AG09319 (cell line): ENCODE data around the gene CPM.
A peak's percentile ranks its signal among the peaks of the same experiment; 100 is the strongest.
"Not testable (repeated sequence)": the region's sequence is repeated elsewhere in the genome, so short reads cannot be mapped to it uniquely, and the experiment has no call there.

Source experiments
- DNase-seq: peaks from one replicate; pipeline ENCODE4 v3.0.0-alpha.2; 2010; ENCODE audit warnings: low read depth; ENCODE audit errors: extremely low read depth
- TF ChIP-seq, protein P1 (sequence below): IDR thresholded peaks from 2 replicates; pipeline ENCODE4 v1.5.1; 2011; ENCODE audit warnings: low read depth, mild to moderate bottlenecking, inconsistent platforms, low read length, moderate library complexity

The CPM gene

DNA sequence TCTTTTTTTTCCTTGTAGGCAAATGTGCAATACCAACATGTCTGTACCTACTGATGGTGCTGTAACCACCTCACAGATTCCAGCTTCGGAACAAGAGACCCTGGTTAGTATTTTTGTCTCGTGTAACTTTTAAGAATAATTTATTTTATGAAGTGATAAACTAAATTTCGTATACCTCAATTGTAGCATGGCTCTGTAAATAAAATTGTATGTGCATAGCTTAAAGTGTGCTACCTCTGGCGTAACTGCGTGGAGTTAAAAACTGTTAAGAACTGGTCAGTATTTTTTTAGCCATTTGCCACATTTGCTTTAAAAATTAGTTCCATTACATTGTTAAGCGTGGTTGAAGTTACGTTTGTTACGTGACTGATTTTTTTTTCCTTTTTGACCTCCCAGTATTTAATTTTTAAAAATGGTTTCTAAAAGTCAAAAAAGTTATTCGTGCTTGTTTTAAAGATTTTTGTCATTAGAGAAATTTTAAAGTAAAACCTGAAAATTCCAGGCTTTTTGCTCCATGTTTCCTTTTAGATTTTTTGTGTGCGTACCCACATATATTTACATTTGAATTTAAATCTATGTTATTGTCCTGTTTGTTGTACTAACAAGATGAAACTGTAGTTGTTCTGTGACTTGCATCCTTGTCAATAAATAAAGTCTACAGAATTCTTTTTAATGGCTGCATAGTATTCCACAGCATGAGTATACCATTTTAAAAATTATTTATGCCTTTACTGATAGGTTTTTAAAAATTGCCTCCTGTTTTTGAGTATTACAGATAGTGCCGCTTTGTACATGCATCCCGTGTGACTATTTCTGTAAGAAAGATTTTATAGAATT, 123.6 kb downstream of the CPM start:
- no peak for DNase-seq
- TF ChIP-seq, protein P1, sequence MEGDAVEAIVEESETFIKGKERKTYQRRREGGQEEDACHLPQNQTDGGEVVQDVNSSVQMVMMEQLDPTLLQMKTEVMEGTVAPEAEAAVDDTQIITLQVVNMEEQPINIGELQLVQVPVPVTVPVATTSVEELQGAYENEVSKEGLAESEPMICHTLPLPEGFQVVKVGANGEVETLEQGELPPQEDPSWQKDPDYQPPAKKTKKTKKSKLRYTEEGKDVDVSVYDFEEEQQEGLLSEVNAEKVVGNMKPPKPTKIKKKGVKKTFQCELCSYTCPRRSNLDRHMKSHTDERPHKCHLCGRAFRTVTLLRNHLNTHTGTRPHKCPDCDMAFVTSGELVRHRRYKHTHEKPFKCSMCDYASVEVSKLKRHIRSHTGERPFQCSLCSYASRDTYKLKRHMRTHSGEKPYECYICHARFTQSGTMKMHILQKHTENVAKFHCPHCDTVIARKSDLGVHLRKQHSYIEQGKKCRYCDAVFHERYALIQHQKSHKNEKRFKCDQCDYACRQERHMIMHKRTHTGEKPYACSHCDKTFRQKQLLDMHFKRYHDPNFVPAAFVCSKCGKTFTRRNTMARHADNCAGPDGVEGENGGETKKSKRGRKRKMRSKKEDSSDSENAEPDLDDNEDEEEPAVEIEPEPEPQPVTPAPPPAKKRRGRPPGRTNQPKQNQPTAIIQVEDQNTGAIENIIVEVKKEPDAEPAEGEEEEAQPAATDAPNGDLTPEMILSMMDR, result no peak

DNA sequence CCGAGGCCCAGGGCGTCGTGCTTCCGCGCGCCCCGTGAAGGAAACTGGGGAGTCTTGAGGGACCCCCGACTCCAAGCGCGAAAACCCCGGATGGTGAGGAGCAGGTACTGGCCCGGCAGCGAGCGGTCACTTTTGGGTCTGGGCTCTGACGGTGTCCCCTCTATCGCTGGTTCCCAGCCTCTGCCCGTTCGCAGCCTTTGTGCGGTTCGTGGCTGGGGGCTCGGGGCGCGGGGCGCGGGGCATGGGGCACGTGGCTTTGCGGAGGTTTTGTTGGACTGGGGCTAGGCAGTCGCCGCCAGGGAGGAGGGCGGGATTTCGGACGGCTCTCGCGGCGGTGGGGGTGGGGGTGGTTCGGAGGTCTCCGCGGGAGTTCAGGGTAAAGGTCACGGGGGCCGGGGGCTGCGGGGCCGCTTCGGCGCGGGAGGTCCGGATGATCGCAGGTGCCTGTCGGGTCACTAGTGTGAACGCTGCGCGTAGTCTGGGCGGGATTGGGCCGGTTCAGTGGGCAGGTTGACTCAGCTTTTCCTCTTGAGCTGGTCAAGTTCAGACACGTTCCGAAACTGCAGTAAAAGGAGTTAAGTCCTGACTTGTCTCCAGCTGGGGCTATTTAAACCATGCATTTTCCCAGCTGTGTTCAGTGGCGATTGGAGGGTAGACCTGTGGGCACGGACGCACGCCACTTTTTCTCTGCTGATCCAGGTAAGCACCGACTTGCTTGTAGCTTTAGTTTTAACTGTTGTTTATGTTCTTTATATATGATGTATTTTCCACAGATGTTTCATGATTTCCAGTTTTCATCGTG, 124.4 kb downstream of the CPM start:
- TF ChIP-seq, protein P1, result no peak
- DNase-seq, result peak; percentile 86

DNA sequence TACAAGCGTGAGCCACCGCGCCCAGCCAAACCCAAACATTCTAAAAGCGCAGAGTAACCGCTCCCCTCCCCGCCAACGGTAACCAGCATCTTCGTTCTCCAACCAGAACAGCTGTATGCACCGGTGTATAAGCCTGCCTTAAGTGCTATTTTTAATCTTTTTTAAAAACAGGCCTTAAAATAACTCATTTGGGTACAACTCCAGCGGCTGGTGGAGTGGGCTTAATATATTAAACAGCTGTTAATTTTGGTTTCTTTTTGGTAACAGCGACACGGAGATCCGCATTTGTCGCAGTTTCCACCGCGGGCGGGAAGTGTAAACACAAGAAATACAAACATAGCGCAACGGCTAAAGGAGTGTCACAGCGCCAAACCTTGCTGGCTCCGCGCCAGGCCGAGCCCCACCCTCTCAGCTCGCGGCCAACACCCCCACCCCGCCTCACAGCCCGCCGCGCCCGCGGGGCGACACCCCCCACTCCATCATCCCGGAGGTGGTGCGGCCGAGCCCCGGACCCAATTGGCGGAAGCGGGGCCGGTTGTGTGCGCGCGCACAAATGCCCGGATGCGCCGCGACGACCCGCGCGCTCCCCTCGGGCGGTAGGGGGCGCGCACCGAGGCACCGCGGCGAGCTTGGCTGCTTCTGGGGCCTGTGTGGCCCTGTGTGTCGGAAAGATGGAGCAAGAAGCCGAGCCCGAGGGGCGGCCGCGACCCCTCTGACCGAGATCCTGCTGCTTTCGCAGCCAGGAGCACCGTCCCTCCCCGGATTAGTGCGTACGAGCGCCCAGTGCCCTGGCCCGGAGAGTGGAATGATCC, 125.2 kb downstream of the CPM start, which contains the start of gene MDM2:
Gene MDM2, plus strand, starts transcription at position 602 of the 812 bp plus-strand sequence. CDS start 301 bp downstream, outside the sequence.
- DNase-seq, result peak; percentile 78
- TF ChIP-seq, protein P1, result peak; percentile 50

DNA sequence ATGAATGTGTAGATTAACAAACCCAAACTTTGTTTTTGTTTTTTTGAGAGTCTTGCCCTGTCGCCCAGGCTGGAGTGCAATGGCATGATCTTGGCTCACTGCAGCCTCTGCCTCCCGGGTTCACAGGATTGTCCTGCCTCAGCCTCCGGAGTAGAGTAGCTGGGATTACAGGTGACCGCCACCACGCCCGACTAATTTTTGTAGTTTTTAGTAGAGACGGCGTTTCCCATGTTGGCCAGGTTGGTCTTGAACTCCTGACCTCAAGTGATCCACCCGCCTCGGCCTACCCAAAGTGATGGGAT, 125.7 kb downstream of the CPM start:
- DNase-seq, result not testable (repeated sequence)

DNA sequence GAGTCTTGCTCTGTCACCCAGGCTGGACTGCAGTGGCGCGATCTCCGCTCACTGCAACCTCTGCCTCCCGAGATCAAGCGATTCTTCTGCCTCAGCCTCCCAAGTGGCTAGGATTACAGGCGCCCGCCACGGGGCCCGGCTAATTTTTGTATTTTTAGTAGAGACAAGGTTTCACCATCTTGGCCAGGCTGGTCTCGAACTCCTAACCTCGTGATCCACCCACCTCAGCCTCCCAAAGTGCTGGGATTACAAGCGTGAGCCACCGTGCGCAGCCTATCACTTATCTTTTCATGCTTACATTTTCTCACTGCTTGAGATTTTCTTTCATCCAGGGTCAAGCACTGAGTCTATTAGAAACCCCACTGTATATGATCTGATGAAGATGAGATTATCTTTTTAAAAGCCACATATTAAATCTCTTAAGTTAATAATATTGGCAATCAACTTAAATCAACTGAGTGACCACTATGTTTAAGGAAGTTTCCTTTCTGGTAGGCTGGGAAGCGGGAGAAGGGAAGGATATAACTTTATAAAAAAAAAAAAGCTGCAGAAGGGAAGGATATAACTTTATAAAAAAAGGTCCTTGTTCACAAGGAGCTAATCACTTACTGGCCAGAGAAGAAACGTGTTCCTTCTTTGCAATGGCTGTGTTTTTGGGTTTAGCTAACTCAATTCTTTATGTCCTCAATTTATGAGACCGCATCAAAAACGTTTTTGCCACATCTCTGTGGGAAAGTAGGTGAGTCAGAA, 126.3 kb downstream of the CPM start:
- no peak for DNase-seq
- TF ChIP-seq, protein P1, result no peak

DNA sequence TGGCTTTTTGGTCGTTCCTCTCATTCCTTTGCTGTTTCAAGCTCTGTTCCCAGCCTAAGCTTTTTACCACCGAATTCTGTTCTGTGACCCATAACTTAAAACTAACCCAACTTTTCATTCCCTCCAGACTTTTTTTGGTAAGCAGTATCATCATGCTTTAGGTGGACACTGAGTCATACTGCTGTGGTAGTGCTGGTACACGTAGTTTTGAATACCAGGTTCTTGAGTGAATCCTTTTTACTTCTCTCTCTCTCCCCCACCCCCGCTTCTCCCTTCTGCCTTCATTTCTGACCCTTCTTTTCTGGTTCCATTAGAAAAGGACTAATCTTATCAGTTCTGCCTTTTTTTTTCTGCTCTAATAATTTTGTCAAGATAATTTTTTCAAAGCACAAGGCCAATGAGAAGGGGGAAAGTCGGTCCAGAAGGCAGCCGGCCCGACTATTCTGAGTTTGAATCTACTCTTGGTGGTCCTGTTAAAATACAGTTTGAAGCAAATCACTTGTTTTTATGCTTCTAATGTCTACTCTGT, 127.3 kb downstream of the CPM start:
- TF ChIP-seq, protein P1, result no peak

More for the DNA sequence above, 127.3 kb downstream of the CPM start:
- no peak for DNase-seq
